Measurements from ENCODE around the gene ARHGEF7.
"Not testable (repeated sequence)": the region's sequence is repeated elsewhere in the genome, so short reads cannot be mapped to it uniquely, and the experiment has no call there.

The ARHGEF7 gene

GRCh38 chr13:111115061-111115964, at the start of gene ARHGEF7:
Gene ARHGEF7, plus strand, starts transcription at chr13:111115310. Its CDS starts 217 bp downstream, at chr13:111115527.
- no peak for DNase-seq (ENCODE audit: low read depth in 2 of 2)

GRCh38 chr13:111065698-111066097, 49.4 kb upstream of the ARHGEF7 start:
- DNase-seq (ENCODE audit: low read depth in 2 of 2), result no peak

- DNase-seq (ENCODE audit: low read depth in 2 of 2), result no peak
Measured at GRCh38 chr13:111066544-111066943, 48.6 kb upstream of the ARHGEF7 start.

GRCh38 chr13:111068009-111068350, 47.1 kb upstream of the ARHGEF7 start:
- DNase-seq (ENCODE audit: low read depth in 2 of 2), result no peak

- DNase-seq (ENCODE audit: low read depth in 2 of 2), result not testable (repeated sequence)
Measured at GRCh38 chr13:111071120-111071519, 44.0 kb upstream of the ARHGEF7 start.

GRCh38 chr13:111071526-111071925, 43.6 kb upstream of the ARHGEF7 start:
- not testable (repeated sequence) for DNase-seq (ENCODE audit: low read depth in 2 of 2)

GRCh38 chr13:111074826-111075225, 40.3 kb upstream of the ARHGEF7 start:
- DNase-seq (ENCODE audit: low read depth in 2 of 2), result no peak

GRCh38 chr13:111076155-111077013, 38.7 kb upstream of the ARHGEF7 start:
- DNase-seq (ENCODE audit: low read depth in 2 of 2), result no peak

GRCh38 chr13:111079375-111079774, 35.7 kb upstream of the ARHGEF7 start:
- no peak for DNase-seq (ENCODE audit: low read depth in 2 of 2)

GRCh38 chr13:111080642-111081041, 34.5 kb upstream of the ARHGEF7 start:
- no peak for DNase-seq (ENCODE audit: low read depth in 2 of 2)

- DNase-seq (ENCODE audit: low read depth in 2 of 2), result no peak
Measured at GRCh38 chr13:111082240-111082639, 32.9 kb upstream of the ARHGEF7 start.

- DNase-seq (ENCODE audit: low read depth in 2 of 2), result not testable (repeated sequence)
Measured at GRCh38 chr13:111082769-111083168, 32.3 kb upstream of the ARHGEF7 start.

GRCh38 chr13:111083693-111084092, 31.4 kb upstream of the ARHGEF7 start:
- DNase-seq (ENCODE audit: low read depth in 2 of 2), result not testable (repeated sequence)

GRCh38 chr13:111090169-111090568, 24.9 kb upstream of the ARHGEF7 start:
- no peak for DNase-seq (ENCODE audit: low read depth in 2 of 2)

GRCh38 chr13:111092685-111093084, 22.4 kb upstream of the ARHGEF7 start:
- no peak for DNase-seq (ENCODE audit: low read depth in 2 of 2)

- DNase-seq (ENCODE audit: low read depth in 2 of 2), result no peak
Measured at GRCh38 chr13:111093136-111093535, 22.0 kb upstream of the ARHGEF7 start.

- DNase-seq (ENCODE audit: low read depth in 2 of 2), result no peak
Measured at GRCh38 chr13:111093634-111094033, 21.5 kb upstream of the ARHGEF7 start.

- no peak for DNase-seq (ENCODE audit: low read depth in 2 of 2)
Measured at GRCh38 chr13:111095031-111095840, 19.9 kb upstream of the ARHGEF7 start.

GRCh38 chr13:111095911-111096501, 19.1 kb upstream of the ARHGEF7 start:
- no peak for DNase-seq (ENCODE audit: low read depth in 2 of 2)

- DNase-seq (ENCODE audit: low read depth in 2 of 2), result no peak
Measured at GRCh38 chr13:111099290-111099689, 15.8 kb upstream of the ARHGEF7 start.

- DNase-seq (ENCODE audit: low read depth in 2 of 2), result no peak
Measured at GRCh38 chr13:111110054-111110453, 5.1 kb upstream of the ARHGEF7 start.
